Smooth muscle cell (in vitro differentiated cells): ENCODE data around the gene C2orf78. TPM values are rescaled to one million over a fixed set of nuclear protein-coding genes. Genes with fewer than 3 reads are reported as not detected.

Experiments used
- DNase-seq: peaks from one replicate; lab custom pipeline; 2025; ENCODE audit not compliant: unreplicated experiment; lab: John Stamatoyannopoulos, UW
- H2AFZ ChIP-seq: fragments of 200-600 bp; sonication (generic); 2 replicates; pipeline ENCODE4 v1.6.0; 2016; ENCODE audit warnings: antibody characterized with exemption, low read depth, mild to moderate bottlenecking
- H3F3A ChIP-seq: fragments of 200-600 bp; sonication (generic); 2 replicates; pipeline ENCODE4 v1.6.0; 2017; ENCODE audit warnings: antibody characterized with exemption, low read depth
- H3K27ac ChIP-seq: fragments of 200-600 bp; sonication (generic); 2 replicates; pipeline ENCODE4 v1.5.1; 2016; ENCODE audit warnings: low read depth, mild to moderate bottlenecking
- H3K27me3 ChIP-seq: fragments of 200-600 bp; sonication (generic); 2 replicates; pipeline ENCODE4 v1.6.1; 2016; ENCODE audit warnings: low read depth, mild to moderate bottlenecking
- H3K36me3 ChIP-seq: fragments of 200-600 bp; sonication (generic); 2 replicates; pipeline ENCODE4 v1.5.1; 2016; ENCODE audit warnings: low read depth
- H3K4me1 ChIP-seq: fragments of 200-600 bp; sonication (generic); 2 replicates; pipeline ENCODE4 v1.5.1; 2016; ENCODE audit warnings: low read depth
- H3K4me2 ChIP-seq: fragments of 200-600 bp; sonication (generic); 2 replicates; pipeline ENCODE4 v1.6.0; 2016; ENCODE audit warnings: mild to moderate bottlenecking
- H3K4me3 ChIP-seq: fragments of 200-600 bp; sonication (generic); 2 replicates; pipeline ENCODE4 v1.5.1; 2016; ENCODE audit warnings: mild to moderate bottlenecking
- H3K79me2 ChIP-seq: fragments of 200-600 bp; sonication (generic); 2 replicates; pipeline ENCODE4 v1.6.0; 2016; ENCODE audit warnings: low read depth, mild to moderate bottlenecking
- H3K9ac ChIP-seq: fragments of 200-600 bp; sonication (generic); 2 replicates; pipeline ENCODE4 v1.6.0; 2016; ENCODE audit warnings: low read depth
- H3K9me3 ChIP-seq: fragments of 200-600 bp; sonication (generic); replicated peaks from 2 replicates; pipeline ENCODE4 v1.5.1; 2016; ENCODE audit warnings: low read depth
- H4K20me1 ChIP-seq: fragments of 200-600 bp; sonication (generic); 2 replicates; pipeline ENCODE4 v1.6.0; 2016; ENCODE audit warnings: low read depth
- CTCF ChIP-seq: fragments of 200-600 bp; sonication (generic); IDR thresholded peaks from 2 replicates; pipeline ENCODE4 v1.5.1; 2017; ENCODE audit warnings: borderline replicate concordance, mild to moderate bottlenecking, antibody characterized with exemption; ENCODE audit not compliant: insufficient read depth, poor library complexity, severe bottlenecking
- WGBS: methylation state at CpG from one replicate; pipeline ENCODE4 v1.1.7; 2016; ENCODE audit warnings: low lambda C conversion rate; 5-methylcytosine and 5-hydroxymethylcytosine counted together
- polyA plus RNA-seq: library from polyadenylated mRNA; unstranded; fragments of >200 nt; fragmentation: Nextera tagmentation; extraction: Ambion mirVana; gene quantifications from 2 replicates; pipeline ENCODE4 v1.2.1, GENCODE V29; 2016
- total RNA-seq: library from RNA; depleted of rRNA; stranded (reverse); fragments of >200 nt; gene quantifications from 2 replicates; pipeline ENCODE4 v1.2.3, GENCODE V29; 2014

The C2orf78 gene
- total and polyA plus RNA-seq, 2 experiments from 2014 or later: not detected

GRCh38 chr2:73836141-73836943 is 52.4 kb downstream of the C2orf78 start:
- no peaks in the 10 kb centered on the region for H3K27me3 ChIP-seq
- DNase-seq: no peak
- WGBS: 95% methylated on average over 17 of the region's 17 CpGs
- no peak overlapping the region for H3K9ac ChIP-seq
- H3K27ac ChIP-seq: no peak overlapping the region
- peaks cover 6% of the 10 kb centered on the region for H3K36me3 ChIP-seq
- H3K4me1 ChIP-seq: peaks cover 10% of the 10 kb centered on the region
- H3K9me3 ChIP-seq: no peaks in the 10 kb centered on the region
- H3K4me3 ChIP-seq: no peak overlapping the region
- H2AFZ ChIP-seq: no peak overlapping the region
- H4K20me1 ChIP-seq: peaks cover 50% of the 10 kb centered on the region
- no peak overlapping the region for H3K4me2 ChIP-seq
- no peak for TF ChIP-seq CTCF
- peaks cover 9% of the 10 kb centered on the region for H3F3A ChIP-seq
- peaks cover 10% of the 10 kb centered on the region for H3K79me2 ChIP-seq

- H3F3A ChIP-seq: peaks cover 9% of the 10 kb centered on the region
- no peaks in the 10 kb centered on the region for H3K9me3 ChIP-seq
- WGBS: 90% methylated on average over 4 of the region's 4 CpGs
- peaks cover 2% of the 10 kb centered on the region for H3K36me3 ChIP-seq
- TF ChIP-seq CTCF: no peak
- no peak overlapping the region for H3K4me3 ChIP-seq
- H3K27me3 ChIP-seq: no peaks in the 10 kb centered on the region
- H3K79me2 ChIP-seq: peaks cover 14% of the 10 kb centered on the region
- no peak overlapping the region for H2AFZ ChIP-seq
- H4K20me1 ChIP-seq: peaks cover 65% of the 10 kb centered on the region
- H3K4me1 ChIP-seq: peaks cover 10% of the 10 kb centered on the region
- no peak overlapping the region for H3K27ac ChIP-seq
- no peak overlapping the region for H3K9ac ChIP-seq
- no peak for DNase-seq
- H3K4me2 ChIP-seq: peak overlapping the region; percentile 12
Measured at GRCh38 chr2:73837847-73838585, 54.0 kb downstream of the C2orf78 start.

GRCh38 chr2:73838889-73839534 is 55.0 kb downstream of the C2orf78 start:
- H3K27me3 ChIP-seq: no peaks in the 10 kb centered on the region
- H3K36me3 ChIP-seq: no peaks in the 10 kb centered on the region
- peaks cover 14% of the 10 kb centered on the region for H3K79me2 ChIP-seq
- H3K4me1 ChIP-seq: peaks cover 10% of the 10 kb centered on the region
- no peak overlapping the region for H3K4me3 ChIP-seq
- WGBS: 56% methylated on average over 2 of the region's 2 CpGs
- no peaks in the 10 kb centered on the region for H3K9me3 ChIP-seq
- H2AFZ ChIP-seq: no peak overlapping the region
- peaks cover 73% of the 10 kb centered on the region for H4K20me1 ChIP-seq
- H3K4me2 ChIP-seq: peak overlapping the region; percentile 12
- DNase-seq: no peak
- peaks cover 9% of the 10 kb centered on the region for H3F3A ChIP-seq
- H3K27ac ChIP-seq: peak overlapping the region; percentile 34
- TF ChIP-seq CTCF: no peak
- H3K9ac ChIP-seq: no peak overlapping the region
